Mesangial cell (primary cell): ENCODE results near the gene BDH2. TPM values are rescaled to one million over a fixed set of nuclear protein-coding genes. Genes with fewer than 3 reads are reported as not detected.

Experiments
- total RNA-seq: library from RNA; depleted of rRNA; stranded (reverse); fragments of >200 nt; gene quantifications from 2 replicates; pipeline ENCODE4 v1.2.3, GENCODE V29; 2015

The BDH2 gene
- total RNA-seq = 28.2 and 81.6 TPM in 2 replicates

DNA sequence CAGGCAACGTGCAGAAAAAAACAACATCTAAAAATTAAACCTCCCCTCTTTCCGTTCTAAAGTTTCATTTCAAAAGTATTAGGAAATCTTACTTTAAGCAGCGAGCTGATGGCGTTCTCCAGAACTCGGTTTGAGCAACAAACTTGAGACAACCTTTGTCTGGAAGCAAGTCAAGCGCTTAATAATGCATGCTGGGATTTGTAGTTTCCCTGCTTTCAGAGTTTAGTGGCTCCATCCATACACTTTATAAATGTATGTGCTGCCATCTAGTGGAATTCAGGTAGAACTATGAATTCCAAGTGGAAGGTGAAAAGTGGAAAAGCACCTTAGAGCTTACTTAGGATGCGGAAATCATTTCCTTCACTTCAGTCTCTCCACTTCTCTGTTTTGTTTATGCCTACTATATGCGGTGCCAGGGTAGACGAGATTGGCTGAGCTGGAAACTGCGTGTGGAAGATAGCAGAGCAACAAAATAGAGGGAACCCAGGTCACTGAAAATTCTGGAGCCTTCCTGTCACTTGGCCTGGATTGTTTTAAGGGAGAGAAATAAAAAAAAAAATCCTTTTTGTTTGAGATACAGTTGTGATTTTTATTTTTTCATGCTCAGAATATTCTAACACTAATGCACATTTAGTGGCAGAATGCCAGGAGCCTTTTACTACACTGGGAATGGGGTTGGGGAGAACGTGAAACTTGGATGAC is at the start of gene BDH2:
Gene BDH2, minus strand, starts transcription at position 144 of the 702 bp plus-strand sequence. CDS start 3,580 bp downstream, outside the sequence.

GRCh38 chr4:103076747-103077347 is 22.8 kb downstream of the BDH2 start, which contains the start of gene SLC9B2:
Gene SLC9B2, minus strand, starts transcription at chr4:103076761. Its CDS starts 9,211 bp downstream, at chr4:103067550.

Other genes with a start within 250 kb of the BDH2 start
- gene CISD2, start 230.8 kb downstream of the BDH2 start, total RNA-seq = 11.7 and 14.7 TPM in 2 replicates
- not detected in 2 replicates for gene SLC9B1, start 80.1 kb downstream of the BDH2 start, total RNA-seq
- 8.5 and 9.0 TPM in 2 replicates for gene SLC9B2, start 23.1 kb downstream of the BDH2 start, total RNA-seq
- gene CENPE, start 98.5 kb upstream of the BDH2 start, total RNA-seq = 0.63 and 11.2 TPM in 2 replicates